RWPE2 (cell line): ENCODE results near the gene GBE1.
A peak's percentile ranks its signal among the peaks of the same experiment; 100 is the strongest.

Experiments used
- ATAC-seq: fragments of 200-7000 bp; cut with Tn5 transposase; 3 replicates; pipeline ENCODE4 v1.9.1; 2021; ENCODE audit warnings: low read depth
- DNase-seq: peaks from one replicate; pipeline ENCODE4 v3.0.0-alpha.2; 2020; ENCODE audit warnings: low spot score
- H3K27ac ChIP-seq: fragments of 450-650 bp; 2 replicates; pipeline ENCODE4 v1.5.1; 2017; ENCODE audit warnings: mild to moderate bottlenecking; ENCODE audit not compliant: poor library complexity, severe bottlenecking
- H3K27me3 ChIP-seq: fragments of 250-450 bp; sonication (Bioruptor Pico); 2 replicates; pipeline ENCODE4 v1.5.1; 2021; ENCODE audit warnings: mild to moderate bottlenecking, moderate library complexity; ENCODE audit not compliant: insufficient read depth, poor library complexity, severe bottlenecking
- H3K36me3 ChIP-seq: fragments of 250-450 bp; sonication (Bioruptor Pico); 2 replicates; pipeline ENCODE4 v1.5.1; 2020; ENCODE audit warnings: low read depth, mild to moderate bottlenecking, moderate library complexity
- H3K4me1 ChIP-seq: fragments of 250-450 bp; sonication (Bioruptor Pico); 2 replicates; pipeline ENCODE4 v1.5.1; 2021; ENCODE audit warnings: mild to moderate bottlenecking, moderate library complexity; ENCODE audit not compliant: insufficient read depth, poor library complexity, severe bottlenecking
- H3K4me3 ChIP-seq: fragments of 250-450 bp; sonication (Bioruptor Pico); 2 replicates; pipeline ENCODE4 v1.5.1; 2021; ENCODE audit warnings: mild to moderate bottlenecking, moderate library complexity; ENCODE audit not compliant: severe bottlenecking
- H3K9me3 ChIP-seq: fragments of 250-450 bp; sonication (Bioruptor Pico); 2 replicates; pipeline ENCODE4 v1.5.1; 2021; ENCODE audit warnings: mild to moderate bottlenecking, moderate library complexity; ENCODE audit not compliant: severe bottlenecking
- TF ChIP-seq, protein P1 (sequence below): fragments of 450-650 bp; IDR thresholded peaks from one replicate; pipeline ENCODE4 v1.5.1; 2017; ENCODE audit warnings: mild to moderate bottlenecking, moderate library complexity; ENCODE audit not compliant: poor library complexity, severe bottlenecking

The GBE1 gene

GRCh38 chr3:81726132-81726531 lies 35.3 kb downstream of the GBE1 start:
- Histone ChIP-seq H3K9me3 (no peaks in the 10 kb centered on the region), H3K4me1 (peaks cover 52% of the 10 kb centered on the region), H3K36me3 (peaks cover 10% of the 10 kb centered on the region; the same call in 1 of the 2 replicates), H3K27ac (peak overlapping the region; percentile 91), H3K4me3 (no peak overlapping the region), H3K27me3 (no peaks in the 10 kb centered on the region)
- TF ChIP-seq, protein P1, sequence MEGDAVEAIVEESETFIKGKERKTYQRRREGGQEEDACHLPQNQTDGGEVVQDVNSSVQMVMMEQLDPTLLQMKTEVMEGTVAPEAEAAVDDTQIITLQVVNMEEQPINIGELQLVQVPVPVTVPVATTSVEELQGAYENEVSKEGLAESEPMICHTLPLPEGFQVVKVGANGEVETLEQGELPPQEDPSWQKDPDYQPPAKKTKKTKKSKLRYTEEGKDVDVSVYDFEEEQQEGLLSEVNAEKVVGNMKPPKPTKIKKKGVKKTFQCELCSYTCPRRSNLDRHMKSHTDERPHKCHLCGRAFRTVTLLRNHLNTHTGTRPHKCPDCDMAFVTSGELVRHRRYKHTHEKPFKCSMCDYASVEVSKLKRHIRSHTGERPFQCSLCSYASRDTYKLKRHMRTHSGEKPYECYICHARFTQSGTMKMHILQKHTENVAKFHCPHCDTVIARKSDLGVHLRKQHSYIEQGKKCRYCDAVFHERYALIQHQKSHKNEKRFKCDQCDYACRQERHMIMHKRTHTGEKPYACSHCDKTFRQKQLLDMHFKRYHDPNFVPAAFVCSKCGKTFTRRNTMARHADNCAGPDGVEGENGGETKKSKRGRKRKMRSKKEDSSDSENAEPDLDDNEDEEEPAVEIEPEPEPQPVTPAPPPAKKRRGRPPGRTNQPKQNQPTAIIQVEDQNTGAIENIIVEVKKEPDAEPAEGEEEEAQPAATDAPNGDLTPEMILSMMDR, result no peak
- DNase-seq (no peak), ATAC-seq (no peak)

DNA sequence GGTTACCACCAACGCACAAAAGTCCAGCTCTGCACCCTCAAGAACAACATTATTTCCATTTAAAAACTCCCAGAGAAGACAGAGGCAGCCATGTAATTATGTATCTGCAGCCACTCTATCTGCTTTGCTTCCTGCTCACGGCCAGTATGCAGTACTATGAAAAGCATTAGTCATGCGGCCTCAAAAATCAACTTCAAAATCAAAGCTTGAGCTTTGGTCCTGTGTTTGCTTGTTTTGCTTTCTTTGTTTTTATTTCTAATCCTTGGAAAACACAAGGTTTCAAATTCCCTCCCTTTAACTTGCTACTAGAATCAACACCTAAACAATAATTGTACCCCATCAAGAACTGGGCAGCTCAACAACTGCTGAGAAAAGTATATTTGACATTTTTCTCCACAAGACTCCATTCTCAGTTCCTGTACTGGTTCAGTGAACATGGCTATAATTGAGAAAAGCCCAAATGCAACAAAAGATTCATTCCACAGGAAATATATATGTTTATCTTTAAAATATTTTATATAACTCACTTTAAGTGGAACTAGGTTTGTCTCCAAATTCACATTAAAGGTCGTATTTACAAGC lies 37.6 kb downstream of the GBE1 start:
- peak; percentile 76 for ATAC-seq
- Histone ChIP-seq H3K9me3 (no peaks in the 10 kb centered on the region), H3K27me3 (no peaks in the 10 kb centered on the region), H3K36me3 (peaks cover 10% of the 10 kb centered on the region; the same call in 1 of the 2 replicates), H3K4me1 (peaks cover 46% of the 10 kb centered on the region), H3K27ac (peak overlapping the region; percentile 91), H3K4me3 (no peak overlapping the region)
- TF ChIP-seq, protein P1, result no peak
- DNase-seq, result no peak

DNA sequence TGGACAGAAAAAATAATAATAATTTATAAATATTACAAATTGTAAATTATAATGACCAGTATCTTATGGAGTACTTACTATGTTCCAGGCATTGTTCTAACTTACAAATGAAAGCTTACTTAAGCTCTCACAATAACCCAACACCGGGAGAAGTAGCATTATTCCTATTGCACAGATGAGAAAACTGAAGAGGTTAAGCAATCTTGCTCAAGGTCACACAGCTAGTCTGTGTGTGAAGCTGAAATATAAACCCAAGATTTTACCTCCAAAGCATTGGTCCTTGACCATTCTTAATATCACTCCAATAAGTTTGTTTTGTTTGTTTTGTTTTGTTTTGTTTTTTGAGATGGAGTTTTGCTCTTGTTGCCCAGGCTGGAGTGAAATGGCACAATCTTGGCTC lies 43.1 kb downstream of the GBE1 start:
- H3K27ac ChIP-seq, result no peak overlapping the region
- no peak for ATAC-seq
- TF ChIP-seq, protein P1, result no peak

DNA sequence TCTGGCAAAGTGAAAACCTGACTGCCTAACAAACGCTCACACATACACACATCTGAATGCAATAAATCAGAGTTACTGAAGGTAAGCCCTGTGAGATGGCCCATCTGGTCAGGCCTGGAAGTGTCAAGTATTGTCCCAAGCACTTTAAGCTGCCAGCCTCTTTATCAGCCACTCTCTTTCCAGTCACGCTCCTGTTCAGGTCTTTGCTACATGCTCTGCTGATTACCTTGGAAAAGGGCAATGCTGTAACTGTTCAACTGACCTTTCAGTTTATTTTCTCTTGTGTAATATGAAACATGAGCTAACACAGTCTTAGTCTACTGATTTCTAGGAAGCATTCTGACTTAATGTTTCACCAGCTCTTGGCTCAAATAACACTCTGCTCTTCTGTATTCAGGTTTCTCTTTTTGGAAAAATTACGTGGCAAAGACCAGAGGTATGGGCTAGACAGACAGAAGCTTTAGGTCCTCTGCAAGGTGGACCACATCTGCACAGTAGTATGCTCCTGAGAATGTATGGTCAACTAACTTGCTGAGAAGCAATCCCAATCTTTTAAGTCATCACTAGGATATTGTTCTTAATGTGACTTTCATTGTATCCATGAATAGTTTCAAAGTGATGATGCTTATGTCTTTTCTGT lies 44.5 kb downstream of the GBE1 start:
- DNase-seq (no peak), ATAC-seq (peak; percentile 98)
- peak overlapping the region; percentile 33 for H3K27ac ChIP-seq
- H3K9me3 ChIP-seq, result no peaks in the 10 kb centered on the region
- H3K4me3 ChIP-seq, result no peak overlapping the region
- no peaks in the 10 kb centered on the region for H3K27me3 ChIP-seq
- TF ChIP-seq, protein P1, result no peak
- peaks cover 6% of the 10 kb centered on the region for H3K4me1 ChIP-seq
- no peaks in the 10 kb centered on the region for H3K36me3 ChIP-seq

More for the DNA sequence above, 43.1 kb downstream of the GBE1 start:
- no peaks in the 10 kb centered on the region for H3K9me3 ChIP-seq
- no peaks in the 10 kb centered on the region for H3K36me3 ChIP-seq
- H3K4me1 ChIP-seq, result peaks cover 10% of the 10 kb centered on the region
- H3K27me3 ChIP-seq, result no peaks in the 10 kb centered on the region
- DNase-seq, result no peak
- no peak overlapping the region for H3K4me3 ChIP-seq

DNA sequence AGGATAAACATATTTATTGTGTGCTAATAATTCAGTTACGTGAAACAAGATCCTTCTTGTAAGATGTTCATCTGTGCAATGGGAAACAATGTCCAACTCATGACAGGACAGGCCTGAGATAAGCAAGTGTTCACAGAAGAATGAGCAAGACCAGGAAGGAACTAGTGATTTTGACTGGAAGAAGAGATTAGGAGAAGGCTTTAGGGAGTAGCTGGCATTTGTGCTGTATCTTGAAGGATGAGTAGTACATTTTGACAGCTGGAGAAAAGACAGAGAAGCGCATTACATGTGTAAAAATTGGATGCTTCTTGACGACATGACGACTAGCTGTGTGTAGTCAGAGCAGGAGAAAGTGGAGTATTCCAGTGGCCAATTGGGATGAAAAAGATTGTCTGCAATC lies 48.4 kb downstream of the GBE1 start:
- no peak for DNase-seq
- H3K4me3 ChIP-seq, result no peak overlapping the region
- ATAC-seq, result no peak
- H3K27ac ChIP-seq, result no peak overlapping the region
- no peaks in the 10 kb centered on the region for H3K9me3 ChIP-seq
- H3K27me3 ChIP-seq, result no peaks in the 10 kb centered on the region
- TF ChIP-seq, protein P1, result no peak
- H3K36me3 ChIP-seq, result no peaks in the 10 kb centered on the region
- peaks cover 6% of the 10 kb centered on the region for H3K4me1 ChIP-seq
